ENCODE data around the gene LDLRAP1.

- TF ChIP-seq CTCF (IDR thresholded peaks at IDR 0.05; ENCODE audit: low read depth, low read length) (no peak), POLR2A (IDR thresholded peaks at IDR 0.05; ENCODE audit: extremely low read depth, insufficient read length) (no peak), MAX (IDR thresholded peaks at IDR 0.05; ENCODE audit: low read depth, low read length) (no peak)
These were observed 2.6 kb upstream of the LDLRAP1 start for GRCh38 chr1:25540750-25541342.

Measured in NB4 (cell line).